ENCODE results near the gene LPP.

LPP gene

DNA sequence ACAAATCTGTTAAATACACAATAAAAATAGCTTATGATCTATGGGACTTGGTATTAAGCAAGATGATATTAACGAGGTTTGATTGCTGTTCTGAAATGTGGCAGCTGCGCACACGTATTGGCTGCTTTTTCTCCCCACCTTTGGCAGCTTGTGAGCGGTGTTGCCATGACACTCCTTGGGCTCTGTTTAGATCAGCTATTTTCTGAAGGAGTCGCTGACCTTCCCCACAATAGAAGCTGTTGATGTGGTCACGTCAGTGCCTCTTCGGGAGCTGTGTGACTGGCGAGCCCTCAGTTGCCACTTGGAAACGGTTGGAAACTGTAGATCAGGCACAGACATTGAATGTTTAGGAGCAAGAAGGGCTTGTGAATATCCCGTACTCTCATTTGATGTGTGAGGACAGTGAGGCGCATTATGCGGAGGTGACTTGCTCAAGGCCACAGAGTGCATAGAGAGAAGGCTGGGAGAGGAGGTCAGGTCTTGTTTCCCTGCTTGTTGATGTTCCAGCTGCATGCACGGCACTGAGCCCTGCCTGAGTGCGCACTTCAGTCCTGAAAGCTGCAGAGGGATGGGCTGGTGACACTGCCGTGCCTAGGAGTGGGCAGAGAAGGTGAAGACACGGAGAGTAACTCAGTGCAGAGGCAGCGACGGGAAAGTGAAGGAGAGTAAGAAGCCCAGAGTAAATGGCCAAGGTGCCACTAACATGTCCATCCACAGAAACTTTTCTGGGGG is 198.4 kb downstream of the LPP start:
- no peak for DNase-seq (ENCODE audit: low read depth in 2 of 2, low spot score in 1 of 2)

- no peak for DNase-seq (ENCODE audit: low read depth in 2 of 2, low spot score in 1 of 2)
Measured at GRCh38 chr3:188353426-188353825, 199.5 kb downstream of the LPP start.

DNA sequence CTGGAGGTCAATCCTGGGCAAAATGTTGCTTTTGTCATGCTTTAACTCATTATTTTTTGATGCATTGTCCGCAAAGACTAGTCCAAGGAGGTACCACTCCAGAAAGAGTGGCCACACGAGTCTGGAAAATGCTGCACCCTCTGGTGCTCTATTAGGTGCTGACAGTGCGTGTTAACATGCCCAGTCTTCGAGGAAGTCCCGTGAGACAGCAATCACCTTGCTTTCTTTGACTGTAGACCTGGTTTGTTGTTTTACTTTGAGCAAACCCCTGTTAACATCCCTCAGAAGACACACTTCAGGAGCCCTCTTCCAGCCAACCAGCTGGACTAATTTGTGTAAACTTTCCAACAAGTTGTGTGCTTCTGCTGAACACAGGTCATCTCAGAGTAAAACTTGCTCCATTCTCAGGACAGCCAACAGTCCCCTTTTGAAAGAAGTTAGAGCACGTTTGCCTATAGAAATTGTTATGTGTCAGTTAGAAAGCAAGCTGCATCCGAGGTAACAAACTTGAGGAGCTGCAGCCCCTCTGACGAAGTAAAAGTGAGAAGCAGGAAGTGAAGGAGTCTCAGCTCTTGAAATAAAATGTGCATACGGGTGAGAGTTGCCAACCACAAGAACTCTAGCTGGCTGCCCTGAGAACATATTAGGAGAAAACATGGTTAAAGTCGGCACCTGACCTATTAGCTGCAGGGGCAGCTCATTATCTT is 205.0 kb downstream of the LPP start:
- DNase-seq (ENCODE audit: low read depth in 2 of 2, low spot score in 1 of 2) = peak in 1 of 2 donors; percentile 12

- no peak for DNase-seq (ENCODE audit: low read depth in 2 of 2, low spot score in 1 of 2)
Measured at GRCh38 chr3:188360364-188360881, 206.5 kb downstream of the LPP start.

DNA sequence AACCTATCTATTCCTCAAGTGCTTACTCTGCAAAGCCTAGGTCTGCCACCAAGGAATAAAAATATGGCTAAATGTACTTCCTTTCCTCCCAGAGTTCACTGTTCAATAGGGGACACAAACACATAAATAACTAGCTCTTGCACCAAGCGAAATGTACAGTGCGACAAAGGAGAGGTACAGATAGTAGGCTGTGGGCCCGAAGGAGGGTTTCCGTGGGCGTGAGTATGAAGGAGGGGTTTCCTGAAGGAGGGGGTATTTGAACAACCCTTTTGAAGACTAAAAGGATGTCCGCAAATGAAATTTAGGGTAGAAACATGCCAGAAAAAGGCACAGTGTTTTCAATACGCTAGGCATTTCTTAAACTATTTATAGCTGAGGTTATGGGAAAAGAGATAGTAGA is 207.9 kb downstream of the LPP start:
- DNase-seq (ENCODE audit: low read depth in 2 of 2, low spot score in 1 of 2) = no peak

- no peak for DNase-seq (ENCODE audit: low read depth in 2 of 2, low spot score in 1 of 2)
Measured at GRCh38 chr3:188362405-188362831, 208.5 kb downstream of the LPP start.

DNA sequence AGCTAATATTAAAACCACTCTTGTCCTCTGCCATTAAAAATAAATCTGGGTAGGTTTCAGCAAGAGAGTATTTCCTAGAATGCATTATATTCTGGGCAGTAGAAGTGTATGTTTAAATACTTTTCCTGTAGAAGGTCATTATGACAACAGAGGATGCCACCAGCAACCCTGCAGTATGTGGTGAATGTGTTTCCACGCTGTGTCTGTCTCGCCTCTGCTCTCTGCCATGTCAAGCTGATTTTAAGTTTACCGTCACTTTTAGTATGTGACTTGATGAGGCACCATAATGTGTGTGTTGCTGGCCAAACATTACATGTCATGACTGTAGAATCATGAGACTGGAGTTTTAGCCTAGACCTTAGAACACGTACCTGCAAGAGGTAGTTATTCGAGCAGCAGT is 211.2 kb downstream of the LPP start:
- DNase-seq (ENCODE audit: low read depth in 2 of 2, low spot score in 1 of 2) = no peak

DNA sequence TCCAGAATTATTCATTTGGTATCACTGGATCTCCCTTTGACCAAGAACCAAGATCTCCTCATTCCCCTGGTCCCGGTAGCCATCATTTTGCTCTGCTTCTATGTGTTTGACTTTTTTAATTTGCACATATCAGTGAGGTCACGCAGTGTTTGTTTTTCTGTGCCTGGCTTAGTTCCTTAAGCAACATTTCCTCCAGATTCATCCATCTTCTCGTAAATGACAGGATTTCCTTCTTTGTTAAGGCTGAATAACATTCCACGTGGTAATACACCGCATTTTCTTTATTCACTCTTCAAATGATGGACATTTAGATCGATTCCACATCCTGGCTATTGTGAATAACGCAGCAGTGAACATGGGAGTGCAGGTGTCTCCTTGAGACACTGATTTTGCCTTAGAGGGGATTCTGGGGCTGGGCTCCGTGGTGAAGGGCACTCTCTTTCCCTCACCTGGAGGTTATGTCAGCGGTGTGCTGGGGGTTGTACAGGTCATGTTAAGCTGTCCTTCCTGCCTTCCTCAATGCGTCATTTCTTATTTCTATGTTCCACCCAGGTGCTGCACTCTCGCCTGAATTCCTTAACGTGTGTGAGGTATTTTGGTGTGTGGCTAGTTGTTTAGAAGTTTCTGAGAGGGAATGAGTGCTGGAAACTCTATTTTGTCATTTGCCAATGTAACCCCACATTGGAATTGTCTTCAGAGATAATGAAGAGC is 212.2 kb downstream of the LPP start:
- DNase-seq (ENCODE audit: low read depth in 2 of 2, low spot score in 1 of 2) = no peak

DNA sequence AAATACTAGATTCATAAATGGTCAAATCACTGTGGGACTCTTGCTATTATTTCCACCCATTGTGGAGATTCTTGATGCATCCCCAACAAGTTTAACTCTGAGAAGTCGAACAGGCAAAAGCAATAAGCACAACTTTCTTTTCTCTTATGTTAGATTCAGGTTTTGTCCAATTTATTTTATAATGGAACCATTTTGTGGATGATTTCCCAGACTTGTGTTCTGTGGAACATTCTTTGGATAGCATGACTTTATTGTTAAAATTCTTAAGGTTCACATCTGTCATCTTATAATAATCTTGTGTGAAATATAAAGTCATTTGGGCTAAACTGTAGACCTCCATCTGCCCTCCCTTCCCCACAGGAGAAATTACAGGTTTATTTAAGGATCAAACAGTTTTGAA is 213.7 kb downstream of the LPP start:
- no peak for DNase-seq (ENCODE audit: low read depth in 2 of 2, low spot score in 1 of 2)

GRCh38 chr3:188369526-188369925 is 215.6 kb downstream of the LPP start:
- DNase-seq (ENCODE audit: low read depth in 2 of 2, low spot score in 1 of 2) = no peak

DNA sequence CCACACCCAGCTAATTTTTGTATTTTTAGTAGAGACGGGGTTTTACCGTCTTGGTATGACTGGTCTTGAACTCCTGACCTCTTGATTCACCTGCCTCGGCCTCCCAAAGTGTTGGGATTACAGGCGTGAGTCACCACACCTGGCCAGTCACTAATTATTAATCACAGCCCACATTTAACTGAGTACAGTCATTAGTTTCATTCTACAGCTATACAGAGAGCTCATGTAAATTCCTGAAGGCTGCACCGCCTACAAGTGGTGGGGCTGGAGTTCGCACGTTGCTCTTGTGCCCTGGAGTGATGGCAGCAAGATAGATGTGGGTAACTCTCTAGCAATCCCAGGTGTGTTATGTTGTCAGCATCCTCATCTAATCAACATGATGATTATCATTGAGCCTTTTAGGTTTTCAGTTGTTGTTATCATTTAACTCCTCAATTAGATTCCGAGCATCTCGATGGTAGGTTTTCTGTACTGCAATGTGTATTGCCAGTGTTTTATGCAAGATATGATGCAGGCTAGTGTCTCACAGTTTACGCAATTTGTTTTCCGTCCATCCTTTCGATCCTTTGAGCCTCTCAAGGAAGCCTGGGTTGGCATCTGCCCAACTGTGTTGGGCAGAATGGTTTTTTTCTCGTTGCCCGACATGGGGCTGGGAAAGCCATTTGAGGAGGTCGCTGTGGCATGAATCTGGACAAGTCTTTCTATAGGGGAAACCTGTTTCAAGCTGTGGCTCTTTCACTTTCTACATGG is 216.3 kb downstream of the LPP start:
- DNase-seq (ENCODE audit: low read depth in 2 of 2, low spot score in 1 of 2) = no peak

DNA sequence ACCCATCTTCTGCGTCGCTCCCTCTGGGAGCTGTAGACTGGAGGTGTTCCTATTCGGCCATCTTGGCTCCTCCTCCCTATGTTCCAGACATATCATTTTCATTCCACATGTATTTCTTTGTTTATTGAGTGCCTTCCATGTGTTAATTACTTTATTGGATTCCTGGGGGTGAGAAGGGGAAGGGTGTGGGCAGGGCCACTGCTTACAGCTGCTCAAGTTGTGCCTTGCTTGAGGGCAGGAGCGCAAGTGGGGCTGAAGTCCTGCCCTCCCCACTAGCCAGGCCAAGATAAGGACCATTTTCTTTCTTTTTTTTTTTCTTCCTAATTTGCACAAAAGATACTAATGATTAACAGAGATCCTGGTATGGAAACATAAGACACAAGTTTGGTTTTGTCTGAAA is 224.8 kb downstream of the LPP start:
- DNase-seq (ENCODE audit: low read depth in 2 of 2, low spot score in 1 of 2) = no peak

DNA sequence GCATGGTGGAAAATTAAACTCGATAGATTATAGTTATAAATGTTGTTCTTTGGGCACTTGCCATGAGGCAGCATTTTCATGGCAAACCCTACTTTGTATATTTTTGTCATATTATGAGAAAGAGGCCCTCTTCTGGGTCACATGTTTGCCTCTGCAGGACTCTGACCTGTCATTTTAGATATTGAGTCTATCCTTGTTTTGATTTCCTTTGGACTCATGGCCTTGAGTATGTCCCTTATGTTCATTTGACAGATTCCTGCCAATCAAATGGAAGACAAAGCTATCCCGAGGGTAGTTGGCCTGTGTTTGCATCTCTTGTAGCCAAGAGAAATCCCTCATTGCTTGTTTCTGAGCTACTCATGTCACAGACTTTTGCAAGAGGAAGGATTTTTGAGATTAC is 226.3 kb downstream of the LPP start:
- DNase-seq (ENCODE audit: low read depth in 2 of 2, low spot score in 1 of 2) = no peak

GRCh38 chr3:188380722-188381121 is 226.8 kb downstream of the LPP start:
- no peak for DNase-seq (ENCODE audit: low read depth in 2 of 2, low spot score in 1 of 2)

GRCh38 chr3:188383748-188384147 is 229.8 kb downstream of the LPP start:
- DNase-seq (ENCODE audit: low read depth in 2 of 2, low spot score in 1 of 2) = no peak

DNA sequence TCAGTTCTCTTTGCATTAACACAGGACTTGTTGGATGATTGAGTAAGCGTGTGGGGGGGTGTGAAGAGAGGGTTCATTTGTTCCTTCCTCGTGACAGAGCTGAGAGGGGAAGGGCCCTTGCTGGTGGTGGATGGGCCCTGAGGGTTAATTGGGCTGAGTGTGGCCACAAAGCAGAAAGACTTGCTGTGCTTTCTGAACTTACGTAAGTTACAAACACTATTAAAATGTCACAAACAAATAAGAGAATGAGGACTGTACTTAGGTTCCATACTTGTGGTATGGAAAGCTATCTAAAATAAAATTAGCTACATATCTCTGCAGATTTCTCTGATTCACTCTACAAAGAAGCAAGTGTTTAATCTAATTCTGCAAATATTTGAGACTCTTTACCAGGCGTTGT is 231.3 kb downstream of the LPP start:
- DNase-seq (ENCODE audit: low read depth in 2 of 2, low spot score in 1 of 2) = no peak

- no peak for DNase-seq (ENCODE audit: low read depth in 2 of 2, low spot score in 1 of 2)
Measured at GRCh38 chr3:188389711-188390342, 235.9 kb downstream of the LPP start.

- no peak for DNase-seq (ENCODE audit: low read depth in 2 of 2, low spot score in 1 of 2)
Measured at GRCh38 chr3:188390343-188390718, 236.4 kb downstream of the LPP start.

DNA sequence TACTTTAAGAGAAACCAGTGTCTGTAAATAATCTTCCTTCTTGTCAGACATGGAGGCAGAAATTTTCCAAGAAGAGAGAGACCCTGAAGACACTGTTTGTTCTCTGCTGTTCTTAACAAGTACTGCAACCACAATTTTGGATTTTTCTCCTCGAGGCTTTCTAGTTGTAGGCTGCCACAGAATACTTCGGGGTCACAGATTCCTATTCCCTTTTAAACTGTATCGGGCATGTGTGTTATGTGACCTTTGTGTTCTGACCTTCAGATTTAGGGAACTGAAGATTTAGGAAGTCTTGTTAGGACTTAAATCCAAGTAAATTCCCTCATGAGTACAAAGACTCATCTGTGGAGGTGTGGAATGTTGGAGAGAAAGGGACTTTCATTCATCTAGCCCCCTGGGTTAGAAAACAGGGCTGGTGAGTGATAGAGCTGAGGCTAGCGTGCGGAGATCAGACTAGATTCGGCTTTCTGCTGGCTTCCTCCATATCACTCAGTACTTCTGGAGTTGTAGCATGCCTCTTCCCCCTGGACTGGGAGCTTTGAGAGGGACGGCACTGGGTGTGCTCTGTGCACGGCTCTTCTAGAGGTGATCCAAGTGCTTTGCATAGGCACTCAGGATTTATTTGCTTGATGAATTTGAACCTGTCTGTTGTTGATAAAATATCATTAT is 237.0 kb downstream of the LPP start:
- no peak for DNase-seq (ENCODE audit: low read depth in 2 of 2, low spot score in 1 of 2)

GRCh38 chr3:188391592-188391991 is 237.6 kb downstream of the LPP start:
- DNase-seq (ENCODE audit: low read depth in 2 of 2, low spot score in 1 of 2) = no peak

Data from stimulated activated CD8-positive, alpha-beta memory T cell treated with anti-CD3 and anti-CD28 coated beads, Interleukin-4, amount 100 ng/mL, for 1 hour (primary cell).